IMR-90 (cell line): ENCODE results near the gene RMI2. TPM values are rescaled to one million over a fixed set of nuclear protein-coding genes. Genes with fewer than 3 reads are reported as not detected.

ENCODE experiments used
- ATAC-seq: fragments of 200-7000 bp; cut with Tn5 transposase; 2 replicates; pipeline ENCODE4 v1.9.1; 2020; ENCODE audit warnings: low read depth, mild to moderate bottlenecking, moderate library complexity
- BruUV-seq: library from RNA; stranded (reverse); fragments of 400-500 nt; replicated peaks from 2 replicates; lab custom pipeline; 2021; lab: Mats Ljungman, UMichigan
- CTCF ChIA-PET: fragments of 300-600 bp; formaldehyde crosslinking; extraction: SDS; loops from one replicate; lab custom pipeline; 2021; ENCODE audit warnings: antibody characterized with exemption; lab: Yijun Ruan, JAX
- POLR2A ChIA-PET: fragments of 300-600 bp; sonication (Branson Sonifier 250); formaldehyde crosslinking; loops from one replicate; lab custom pipeline; 2022; ENCODE audit warnings: antibody characterized with exemption; ENCODE audit not compliant: unreplicated experiment; lab: Charles Lee
- DNase-seq: peaks from one replicate; pipeline ENCODE4 v3.0.0; 2013
- H2AFZ ChIP-seq: replicated peaks from 2 replicates; pipeline ENCODE3; 2013; ENCODE audit warnings: low read length, mild to moderate bottlenecking; ENCODE audit not compliant: poor library complexity
- H2AK5ac ChIP-seq: 2 replicates; pipeline ENCODE4 v1.6.1; 2013; ENCODE audit warnings: low read depth, low read length, inconsistent platforms
- H2AK9ac ChIP-seq: replicated peaks from 2 replicates; pipeline ENCODE3; 2013; ENCODE audit warnings: mild to moderate bottlenecking, low read depth, low read length, moderate library complexity; ENCODE audit not compliant: poor library complexity
- H2BK120ac ChIP-seq: 2 replicates; pipeline ENCODE4 v1.6.1; 2013; ENCODE audit warnings: low read depth, low read length, inconsistent platforms
- H2BK15ac ChIP-seq: 3 replicates; pipeline ENCODE4 v1.6.1; 2013; ENCODE audit warnings: low read depth, low read length, inconsistent platforms
- H2BK20ac ChIP-seq: 2 replicates; pipeline ENCODE4 v1.6.1; 2013; ENCODE audit warnings: low read depth, mild to moderate bottlenecking, inconsistent platforms, low read length, moderate library complexity
- H2BK5ac ChIP-seq: 2 replicates; pipeline ENCODE4 v1.6.1; 2013; ENCODE audit warnings: mild to moderate bottlenecking, low read depth, low read length, inconsistent platforms; ENCODE audit not compliant: poor library complexity, severe bottlenecking
- H3K14ac ChIP-seq: replicated peaks from 2 replicates; pipeline ENCODE4 v1.6.1; 2013; ENCODE audit warnings: low read depth, low read length, inconsistent platforms
- H3K18ac ChIP-seq: 2 replicates; pipeline ENCODE4 v1.6.1; 2013; ENCODE audit warnings: low read depth, low read length, control low read depth
- H3K23ac ChIP-seq: 2 replicates; pipeline ENCODE4 v1.6.1; 2013; ENCODE audit warnings: low read depth, low read length, inconsistent platforms
- H3K27ac ChIP-seq: 2 replicates; pipeline ENCODE4 v1.5.1; 2013; ENCODE audit warnings: mild to moderate bottlenecking, control low read depth, low read length; ENCODE audit not compliant: insufficient read depth
- H3K27me3 ChIP-seq: 2 replicates; pipeline ENCODE4 v1.6.1; 2013; ENCODE audit warnings: low read length; ENCODE audit not compliant: control insufficient read depth, insufficient read depth
- H3K36me3 ChIP-seq: 2 replicates; pipeline ENCODE4 v1.6.1; 2013; ENCODE audit warnings: low read length, mixed read lengths; ENCODE audit not compliant: control insufficient read depth, insufficient read depth
- H3K4ac ChIP-seq: 2 replicates; pipeline ENCODE4 v1.6.1; 2013; ENCODE audit warnings: low read depth, low read length, inconsistent platforms
- H3K4me1 ChIP-seq: 2 replicates; pipeline ENCODE4 v1.6.1; 2013; ENCODE audit warnings: low read length, mixed read lengths; ENCODE audit not compliant: control insufficient read depth, insufficient read depth
- H3K4me2 ChIP-seq: 2 replicates; pipeline ENCODE4 v1.6.1; 2013; ENCODE audit warnings: low read depth, mild to moderate bottlenecking, control low read depth, low read length, moderate library complexity
- H3K4me3 ChIP-seq: 2 replicates; pipeline ENCODE4 v1.5.1; 2013; ENCODE audit warnings: low read depth, mild to moderate bottlenecking, control low read depth, low read length, moderate library complexity; ENCODE audit not compliant: insufficient read depth
- H3K56ac ChIP-seq: 2 replicates; pipeline ENCODE4 v1.6.1; 2013; ENCODE audit warnings: low read length, inconsistent platforms; ENCODE audit not compliant: insufficient read depth; ENCODE audit errors: extremely low read depth
- H3K79me1 ChIP-seq, 2 experiments: 2 replicates each; pipeline ENCODE4 v1.6.1; 2013; ENCODE audit warnings: low read length in 2 of 2, inconsistent platforms in 1 of 2, low read depth in 1 of 2
- H3K9ac ChIP-seq: 2 replicates; pipeline ENCODE4 v1.6.1; 2013; ENCODE audit warnings: low read depth, low read length, control low read depth
- H3K9me1 ChIP-seq: 2 replicates; pipeline ENCODE4 v1.6.1; 2013; ENCODE audit warnings: low read length, inconsistent platforms; ENCODE audit not compliant: insufficient read depth
- H3K9me3 ChIP-seq: 2 replicates; pipeline ENCODE4 v1.6.1; 2013; ENCODE audit warnings: low read length; ENCODE audit not compliant: control insufficient read depth, insufficient read depth
- H4K20me1 ChIP-seq: 2 replicates; pipeline ENCODE4 v1.6.1; 2013; ENCODE audit warnings: low read length, inconsistent platforms; ENCODE audit not compliant: insufficient read depth
- H4K5ac ChIP-seq: 2 replicates; pipeline ENCODE4 v1.6.1; 2013; ENCODE audit warnings: mild to moderate bottlenecking, low read depth, low read length, control low read depth
- H4K8ac ChIP-seq, 2 experiments: 2 replicates each; pipeline ENCODE4 v1.6.1; 2013; ENCODE audit warnings: low read depth in 2 of 2, low read length in 2 of 2, control low read depth in 1 of 2, inconsistent platforms in 1 of 2
- H4K91ac ChIP-seq: 2 replicates; pipeline ENCODE4 v1.6.1; 2013; ENCODE audit warnings: low read depth, low read length, inconsistent platforms; ENCODE audit not compliant: insufficient read depth
- BHLHE40 ChIP-seq: fragments of 150-350 bp; IDR thresholded peaks from 2 replicates; pipeline ENCODE4 v1.6.1; 2016; ENCODE audit warnings: mild to moderate bottlenecking, low read depth, low read length
- CEBPB ChIP-seq: IDR thresholded peaks from 2 replicates; pipeline ENCODE4 v1.6.1; 2012; ENCODE audit warnings: low read depth, low read length, improper control_type of control experiment
- CHD1 ChIP-seq: IDR thresholded peaks from 2 replicates; pipeline ENCODE4 v1.6.1; 2012; ENCODE audit warnings: low read depth, low read length, improper control_type of control experiment
- CTCF ChIP-seq: conservative IDR thresholded peaks from 2 replicates; pipeline ENCODE4 v1.5.1; 2012; ENCODE audit warnings: mild to moderate bottlenecking, low read depth, low read length, improper control_type of control experiment
- ELK1 ChIP-seq: fragments of 150-350 bp; IDR thresholded peaks from 2 replicates; pipeline ENCODE4 v1.6.1; 2016; ENCODE audit warnings: low read depth, mild to moderate bottlenecking, low read length, moderate library complexity, borderline replicate concordance
- MAFK ChIP-seq: IDR thresholded peaks from 2 replicates; pipeline ENCODE4 v1.6.1; 2012; ENCODE audit warnings: low read depth, low read length, improper control_type of control experiment
- MAZ ChIP-seq: IDR thresholded peaks from 2 replicates; pipeline ENCODE4 v1.6.1; 2012; ENCODE audit warnings: low read depth, mild to moderate bottlenecking, low read length, improper control_type of control experiment, moderate library complexity, borderline replicate concordance
- MXI1 ChIP-seq: IDR thresholded peaks from 2 replicates; pipeline ENCODE4 v1.6.1; 2012; ENCODE audit warnings: low read depth, mild to moderate bottlenecking, low read length, moderate library complexity, borderline replicate concordance
- NFE2L2 ChIP-seq: fragments of 150-350 bp; IDR thresholded peaks from 2 replicates; pipeline ENCODE4 v1.6.1; 2016; ENCODE audit warnings: low read depth, mild to moderate bottlenecking, low read length
- POLR2A ChIP-seq: IDR thresholded peaks from 2 replicates; pipeline ENCODE4 v1.6.1; 2012; ENCODE audit warnings: mild to moderate bottlenecking, low read depth, low read length
- RAD21 ChIP-seq: IDR thresholded peaks from 2 replicates; pipeline ENCODE4 v1.6.1; 2012; ENCODE audit warnings: low read length, improper control_type of control experiment
- RCOR1 ChIP-seq: IDR thresholded peaks from 2 replicates; pipeline ENCODE4 v1.6.1; 2012; ENCODE audit warnings: mild to moderate bottlenecking, low read length, improper control_type of control experiment; ENCODE audit not compliant: insufficient replicate concordance
- RFX5 ChIP-seq: IDR thresholded peaks from 2 replicates; pipeline ENCODE4 v1.8.0; 2012; ENCODE audit warnings: low read depth, mild to moderate bottlenecking, low read length, moderate library complexity
- SMC3 ChIP-seq: fragments of 150-350 bp; IDR thresholded peaks from 2 replicates; pipeline ENCODE4 v1.6.1; 2016; ENCODE audit warnings: low read depth, mild to moderate bottlenecking, antibody characterized with exemption, low read length, moderate library complexity
- USF2 ChIP-seq: fragments of 150-350 bp; IDR thresholded peaks from 2 replicates; pipeline ENCODE4 v1.6.1; 2017; ENCODE audit warnings: mild to moderate bottlenecking, antibody characterized with exemption, low read length, low read depth
- WGBS, 2 experiments: methylation state at CpG; one replicate each; pipeline versions ENCODE4 v1.1.5 to v1.1.7; 2013; ENCODE audit warnings: missing lambda C conversion rate in 2 of 2; ENCODE audit not compliant: insufficient read length in 1 of 2; ENCODE audit errors: extremely low coverage in 2 of 2; 5-methylcytosine and 5-hydroxymethylcytosine counted together
- dilution Hi-C: fragments of 300-500 bp; cut with HindIII; formaldehyde crosslinking; loops from one replicate; pipeline ENCODE4 v1.14.3; 2018; ENCODE audit warnings: low sequenced_read_pairs; ENCODE audit not compliant: unreplicated experiment
- in situ Hi-C: fragments of 300-500 bp; cut with MboI; formaldehyde crosslinking; loops from 3 replicates; pipeline ENCODE4 v1.14.3; 2019; ENCODE audit warnings: low sequenced_read_pairs, inconsistent platforms, mixed read lengths
- intact Hi-C: fragments of 100-400 bp; cut with micrococcal nuclease; formaldehyde crosslinking; loops from 2 replicates; pipeline ENCODE4 v1.10.0; 2022
- polyA plus RNA-seq, 3 experiments: library from polyadenylated mRNA; depleted of rRNA; stranded (reverse); fragments of >200 nt; gene quantifications; 2 replicates each; pipeline ENCODE4 v1.2.3, GENCODE V29; 2012; ENCODE audit warnings: low replicate concordance in 1 of 3
- total RNA-seq: library from RNA; depleted of rRNA; stranded (reverse); fragments of >200 nt; gene quantifications from 2 replicates; pipeline ENCODE4 v1.2.3, GENCODE V29; 2012

The RMI2 gene
- total and polyA plus RNA-seq, 2 of the 4 experiments (the other 2 are of a cell fraction), result 3.2 to 5.6 TPM

GRCh38 chr16:11384184-11384955 is 39.1 kb downstream of the RMI2 start:
- peaks cover 2% of the 10 kb centered on the region; the same call in 1 of the 2 replicates for H3K4me1 ChIP-seq
- no peaks in the 10 kb centered on the region for H3K27me3 ChIP-seq
- dilution Hi-C loops (no loop called here), in situ Hi-C loops (no loop called here), intact Hi-C loops (no loop called here)
- H2AFZ ChIP-seq, result no peak overlapping the region
- DNase-seq (no peak), ATAC-seq (no peak)
- no TSS peak for BruUV-seq
- no peaks in the 10 kb centered on the region for H3K9me3 ChIP-seq
- POLR2A ChIA-PET, result no interaction called here
- no peak overlapping the region for H3K23ac ChIP-seq
- H3K4me3 ChIP-seq, result no peak overlapping the region
- H4K8ac ChIP-seq, result no peak overlapping the region
- H2BK120ac ChIP-seq, result no peak overlapping the region
- H2BK15ac ChIP-seq, result no peak overlapping the region
- H3K27ac ChIP-seq, result no peak overlapping the region
- no peaks in the 10 kb centered on the region for H3K79me1 ChIP-seq
- WGBS, 2 experiments, result 85% methylated on average over 10 of the region's 25 CpGs; no CpG with 5 or more reads in 1 of the 2 experiments
- no peaks in the 10 kb centered on the region for H3K36me3 ChIP-seq
- no peaks in the 10 kb centered on the region for H4K20me1 ChIP-seq
- no peak overlapping the region for H3K14ac ChIP-seq
- no peak overlapping the region for H3K4ac ChIP-seq
- TF ChIP-seq MAFK (no peak), RFX5 (no peak), POLR2A (no peak), CHD1 (no peak), NFE2L2 (no peak), RCOR1 (no peak), BHLHE40 (no peak), MXI1 (no peak), MAZ (no peak), USF2 (no peak), CEBPB (no peak), ELK1 (no peak), SMC3 (no peak), RAD21 (no peak), CTCF (no peak)
- no peak overlapping the region for H3K4me2 ChIP-seq
- H3K9ac ChIP-seq, result no peak overlapping the region
- H2BK20ac ChIP-seq, result no peak overlapping the region
- H3K9me1 ChIP-seq, result peaks cover 2% of the 10 kb centered on the region; the same call in 1 of the 2 replicates
- peak overlapping the region; percentile 7; the same call in 1 of the 2 replicates for H2AK5ac ChIP-seq
- H2AK9ac ChIP-seq, result no peak overlapping the region
- CTCF ChIA-PET, result no interaction called here
- no peak overlapping the region for H4K91ac ChIP-seq
- H3K56ac ChIP-seq, result no peak overlapping the region
- no peak overlapping the region for H4K5ac ChIP-seq
- no peak overlapping the region for H2BK5ac ChIP-seq
- no peak overlapping the region for H3K18ac ChIP-seq
